IMR-90 (cell line): ENCODE results near the gene NXN.

Experiments used
- BHLHE40 ChIP-seq: fragments of 150-350 bp; IDR thresholded peaks from 2 replicates; pipeline ENCODE4 v1.6.1; 2016; ENCODE audit warnings: mild to moderate bottlenecking, low read depth, low read length
- CEBPB ChIP-seq: IDR thresholded peaks from 2 replicates; pipeline ENCODE4 v1.6.1; 2012; ENCODE audit warnings: low read depth, low read length, improper control_type of control experiment
- CHD1 ChIP-seq: IDR thresholded peaks from 2 replicates; pipeline ENCODE4 v1.6.1; 2012; ENCODE audit warnings: low read depth, low read length, improper control_type of control experiment
- CTCF ChIP-seq: conservative IDR thresholded peaks from 2 replicates; pipeline ENCODE4 v1.5.1; 2012; ENCODE audit warnings: mild to moderate bottlenecking, low read depth, low read length, improper control_type of control experiment
- ELK1 ChIP-seq: fragments of 150-350 bp; IDR thresholded peaks from 2 replicates; pipeline ENCODE4 v1.6.1; 2016; ENCODE audit warnings: low read depth, mild to moderate bottlenecking, low read length, moderate library complexity, borderline replicate concordance
- FOS ChIP-seq: fragments of 150-350 bp; IDR thresholded peaks from 2 replicates; pipeline ENCODE4 v1.6.1; 2016; ENCODE audit warnings: low read depth, low read length
- MAFK ChIP-seq: IDR thresholded peaks from 2 replicates; pipeline ENCODE4 v1.6.1; 2012; ENCODE audit warnings: low read depth, low read length, improper control_type of control experiment
- MAZ ChIP-seq: IDR thresholded peaks from 2 replicates; pipeline ENCODE4 v1.6.1; 2012; ENCODE audit warnings: low read depth, mild to moderate bottlenecking, low read length, improper control_type of control experiment, moderate library complexity, borderline replicate concordance
- MXI1 ChIP-seq: IDR thresholded peaks from 2 replicates; pipeline ENCODE4 v1.6.1; 2012; ENCODE audit warnings: low read depth, mild to moderate bottlenecking, low read length, moderate library complexity, borderline replicate concordance
- POLR2A ChIP-seq: IDR thresholded peaks from 2 replicates; pipeline ENCODE4 v1.6.1; 2012; ENCODE audit warnings: mild to moderate bottlenecking, low read depth, low read length
- RAD21 ChIP-seq: IDR thresholded peaks from 2 replicates; pipeline ENCODE4 v1.6.1; 2012; ENCODE audit warnings: low read length, improper control_type of control experiment
- RFX5 ChIP-seq: IDR thresholded peaks from 2 replicates; pipeline ENCODE4 v1.8.0; 2012; ENCODE audit warnings: low read depth, mild to moderate bottlenecking, low read length, moderate library complexity
- SMC3 ChIP-seq: fragments of 150-350 bp; IDR thresholded peaks from 2 replicates; pipeline ENCODE4 v1.6.1; 2016; ENCODE audit warnings: low read depth, mild to moderate bottlenecking, antibody characterized with exemption, low read length, moderate library complexity
- USF2 ChIP-seq: fragments of 150-350 bp; IDR thresholded peaks from 2 replicates; pipeline ENCODE4 v1.6.1; 2017; ENCODE audit warnings: mild to moderate bottlenecking, antibody characterized with exemption, low read length, low read depth

GRCh38 chr17:804541-805435, 174.8 kb downstream of the NXN start:
- TF ChIP-seq CTCF (no peak), POLR2A (no peak), CHD1 (no peak), RFX5 (no peak), MAFK (no peak), FOS (no peak), CEBPB (no peak), USF2 (no peak), MXI1 (no peak), MAZ (no peak), BHLHE40 (no peak), RAD21 (no peak), ELK1 (no peak), SMC3 (no peak)
